Measurements from ENCODE around the gene NEUROD2. TPM values are rescaled to one million over a fixed set of nuclear protein-coding genes. Genes with fewer than 3 reads are reported as not detected.

Gene NEUROD2
- total RNA-seq, 1 donor from 2014 or later = not detected

GRCh38 chr17:39597372-39598046 lies 10.2 kb downstream of the NEUROD2 start:
- Mint-ChIP-seq H3K4me1 (ENCODE audit: low read depth, unreplicated experiment) (peaks cover 1% of the 10 kb centered on the region), H3K36me3 (ENCODE audit: low read depth, unreplicated experiment) (peaks cover 3% of the 10 kb centered on the region)
- no peak overlapping the region for H3K4me2 ChIP-seq (ENCODE audit: low read length)

GRCh38 chr17:39596543-39597267 lies 11.0 kb downstream of the NEUROD2 start:
- Histone ChIP-seq H3K27me3 (ENCODE audit: insufficient read depth, low read length) (peaks cover 82% of the 10 kb centered on the region), H3K4me1 (ENCODE audit: insufficient read depth, low read length) (no peaks in the 10 kb centered on the region), H3K27ac (ENCODE audit: low read depth, low read length) (no peak overlapping the region), H3K4me3 (ENCODE audit: insufficient read depth, low read depth, low read length) (no peak overlapping the region), H3K9ac (ENCODE audit: low read length) (no peak overlapping the region), H3K79me2 (ENCODE audit: insufficient read depth, low read length) (no peaks in the 10 kb centered on the region), H3K4me2 (ENCODE audit: low read length) (no peak overlapping the region), H4K20me1 (ENCODE audit: insufficient read depth, low read length) (peaks cover 32% of the 10 kb centered on the region), H3K9me3 (ENCODE audit: insufficient read depth, low read depth, low read length) (no peaks in the 10 kb centered on the region), H2AFZ (ENCODE audit: low read depth, low read length) (no peak overlapping the region), H3K36me3 (ENCODE audit: insufficient read depth, low read length) (no peaks in the 10 kb centered on the region)
- Mint-ChIP-seq H3K27me3 (ENCODE audit: low read depth, unreplicated experiment) (peaks cover 94% of the 10 kb centered on the region), H3K4me3 (ENCODE audit: unreplicated experiment) (peak overlapping the region; percentile 50), H3K4me1 (ENCODE audit: low read depth, unreplicated experiment) (peaks cover 1% of the 10 kb centered on the region), H3K27ac (ENCODE audit: unreplicated experiment) (no peak overlapping the region), H3K9me3 (ENCODE audit: unreplicated experiment) (peaks cover 7% of the 10 kb centered on the region), H3K36me3 (ENCODE audit: low read depth, unreplicated experiment) (peaks cover 3% of the 10 kb centered on the region)
- TF ChIP-seq EZH2 (IDR thresholded peaks at IDR 0.05; ENCODE audit: insufficient read depth, low read length) = peak; percentile 74
- TF ChIP-seq CTCF (IDR thresholded peaks at IDR 0.05; ENCODE audit: insufficient read depth, low read depth, low read length) = no peak
- no peak for FAIRE-seq
- DNase-seq (ENCODE audit: low read depth) = no peak

More at GRCh38 chr17:39597372-39598046, 10.2 kb downstream of the NEUROD2 start:
- Histone ChIP-seq H4K20me1 (ENCODE audit: insufficient read depth, low read length) (peaks cover 30% of the 10 kb centered on the region), H3K27ac (ENCODE audit: low read depth, low read length) (no peak overlapping the region), H3K36me3 (ENCODE audit: insufficient read depth, low read length) (no peaks in the 10 kb centered on the region), H3K9ac (ENCODE audit: low read length) (no peak overlapping the region), H3K4me3 (ENCODE audit: insufficient read depth, low read depth, low read length) (no peak overlapping the region), H3K79me2 (ENCODE audit: insufficient read depth, low read length) (no peaks in the 10 kb centered on the region), H2AFZ (ENCODE audit: low read depth, low read length) (no peak overlapping the region), H3K27me3 (ENCODE audit: insufficient read depth, low read length) (peaks cover 89% of the 10 kb centered on the region), H3K4me1 (ENCODE audit: insufficient read depth, low read length) (no peaks in the 10 kb centered on the region), H3K9me3 (ENCODE audit: insufficient read depth, low read depth, low read length) (no peaks in the 10 kb centered on the region)
- no peak for FAIRE-seq
- DNase-seq (ENCODE audit: low read depth) = no peak
- TF ChIP-seq EZH2 (IDR thresholded peaks at IDR 0.05; ENCODE audit: insufficient read depth, low read length) (no peak), CTCF (IDR thresholded peaks at IDR 0.05; ENCODE audit: insufficient read depth, low read depth, low read length) (no peak)
- H3K4me3 Mint-ChIP-seq (ENCODE audit: unreplicated experiment) = no peak overlapping the region
- no peak overlapping the region for H3K27ac Mint-ChIP-seq (ENCODE audit: unreplicated experiment)
- peaks cover 7% of the 10 kb centered on the region for H3K9me3 Mint-ChIP-seq (ENCODE audit: unreplicated experiment)
- peaks cover 94% of the 10 kb centered on the region for H3K27me3 Mint-ChIP-seq (ENCODE audit: low read depth, unreplicated experiment)

Data from astrocyte (in vitro differentiated cells and primary cell).